Raji (cell line): ENCODE measurements around the gene CLASP2.

Experiments used
- POLR2A ChIP-seq: IDR thresholded peaks from 2 replicates; pipeline ENCODE4 v1.6.1; 2011; ENCODE audit warnings: low read depth, low read length, control low read depth; ENCODE audit not compliant: insufficient read depth

Gene CLASP2

GRCh38 chr3:33602829-33603228, 115.2 kb downstream of the CLASP2 start:
- TF ChIP-seq POLR2A: no peak

GRCh38 chr3:33597257-33597689, 120.8 kb downstream of the CLASP2 start:
- no peak for TF ChIP-seq POLR2A

GRCh38 chr3:33592999-33593398, 125.1 kb downstream of the CLASP2 start:
- TF ChIP-seq POLR2A: no peak

- no peak for TF ChIP-seq POLR2A
These were observed 127.5 kb downstream of the CLASP2 start for GRCh38 chr3:33590541-33590940.

- TF ChIP-seq POLR2A: no peak
These were observed 131.7 kb downstream of the CLASP2 start for GRCh38 chr3:33586402-33586801.

GRCh38 chr3:33582234-33582633, 135.8 kb downstream of the CLASP2 start:
- TF ChIP-seq POLR2A: no peak

GRCh38 chr3:33581666-33582065, 136.4 kb downstream of the CLASP2 start:
- TF ChIP-seq POLR2A: no peak

- no peak for TF ChIP-seq POLR2A
These were observed 138.2 kb downstream of the CLASP2 start for GRCh38 chr3:33579840-33580239.

GRCh38 chr3:33579178-33579510, 138.9 kb downstream of the CLASP2 start:
- TF ChIP-seq POLR2A: no peak

GRCh38 chr3:33578325-33579177, 139.5 kb downstream of the CLASP2 start:
- TF ChIP-seq POLR2A: no peak

- no peak for TF ChIP-seq POLR2A
These were observed 140.5 kb downstream of the CLASP2 start for GRCh38 chr3:33577588-33577987.

- TF ChIP-seq POLR2A: no peak
These were observed 140.9 kb downstream of the CLASP2 start for GRCh38 chr3:33577173-33577572.

- TF ChIP-seq POLR2A: no peak
These were observed 142.7 kb downstream of the CLASP2 start for GRCh38 chr3:33575311-33575710.

GRCh38 chr3:33557829-33558228, 160.2 kb downstream of the CLASP2 start:
- no peak for TF ChIP-seq POLR2A

GRCh38 chr3:33557279-33557678, 160.8 kb downstream of the CLASP2 start:
- no peak for TF ChIP-seq POLR2A

GRCh38 chr3:33547101-33547500, 171.0 kb downstream of the CLASP2 start:
- no peak for TF ChIP-seq POLR2A

- no peak for TF ChIP-seq POLR2A
These were observed 173.9 kb downstream of the CLASP2 start for GRCh38 chr3:33544126-33544525.
